IPS DF 4.7 (cell line): ENCODE measurements around the gene INHBE.
"Not testable (repeated sequence)": the region's sequence is repeated elsewhere in the genome, so short reads cannot be mapped to it uniquely, and the experiment has no call there.

Source experiments
- DNase-seq: peaks from one replicate; pipeline ENCODE4 v3.0.0-alpha.2; 2013; ENCODE audit warnings: low spot score; ENCODE audit errors: extremely low read depth

The INHBE gene

DNA sequence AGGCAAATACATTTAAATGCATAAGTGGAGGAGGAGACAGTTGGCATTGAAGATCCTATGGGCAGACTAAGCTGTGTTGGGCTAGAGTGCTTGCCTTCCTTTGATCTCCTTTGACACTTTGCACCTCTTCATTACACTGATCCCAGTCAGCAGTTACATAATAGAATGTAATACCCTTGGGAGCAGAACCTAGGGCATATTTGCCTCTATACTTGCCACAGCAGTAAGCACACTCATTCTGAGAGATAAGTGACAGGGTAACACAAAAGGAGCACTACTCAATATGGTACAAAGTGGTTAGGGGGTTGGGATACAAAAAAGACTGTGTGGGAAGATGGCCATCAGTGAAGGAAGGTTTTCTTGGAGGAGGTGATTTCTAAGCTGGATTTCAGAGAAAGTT lies 41.7 kb downstream of the INHBE start:
- DNase-seq = no peak

DNA sequence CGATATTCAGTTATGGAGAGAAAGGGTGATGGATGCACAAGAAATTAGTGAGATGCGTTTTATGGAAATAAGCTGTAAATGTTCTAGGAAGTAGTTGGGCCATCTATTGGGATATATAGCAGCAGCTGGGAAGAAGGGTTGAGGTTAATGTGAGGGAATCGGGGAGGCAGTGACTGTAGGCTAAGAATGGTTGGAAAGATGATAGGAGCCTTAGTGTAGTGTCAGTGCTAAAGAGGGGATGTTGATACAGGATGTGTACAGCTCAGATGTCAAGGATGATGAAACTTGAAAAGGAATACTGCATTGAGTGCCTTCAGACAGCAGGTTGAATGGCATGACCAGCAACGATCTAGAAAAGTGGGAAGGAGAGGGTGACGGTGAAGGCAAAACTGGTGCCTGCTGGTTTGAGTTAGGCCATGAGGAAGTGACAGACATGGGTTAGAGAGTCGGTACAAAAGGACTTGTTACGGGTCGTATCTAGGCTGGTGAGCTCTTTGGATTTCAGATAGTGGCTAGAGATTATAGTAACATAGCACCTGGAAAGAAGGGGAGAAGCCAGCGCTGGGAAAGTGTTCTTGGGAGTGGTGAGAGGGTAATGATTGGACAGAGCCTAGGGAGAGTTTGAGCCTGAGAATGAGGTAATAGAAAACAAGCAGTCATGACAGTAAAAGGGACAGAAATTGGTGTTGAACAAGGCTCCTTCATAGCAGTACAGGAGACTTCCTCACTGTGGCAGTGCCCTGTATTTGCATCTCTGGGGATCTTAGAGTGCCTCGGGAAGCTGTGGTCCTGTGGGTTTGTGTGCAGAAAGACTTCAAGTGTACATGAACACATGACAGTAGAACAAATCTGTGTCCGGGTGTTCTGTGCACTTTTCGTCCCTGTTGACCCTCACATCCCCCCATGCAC lies 42.4 kb downstream of the INHBE start:
- DNase-seq = no peak

DNA sequence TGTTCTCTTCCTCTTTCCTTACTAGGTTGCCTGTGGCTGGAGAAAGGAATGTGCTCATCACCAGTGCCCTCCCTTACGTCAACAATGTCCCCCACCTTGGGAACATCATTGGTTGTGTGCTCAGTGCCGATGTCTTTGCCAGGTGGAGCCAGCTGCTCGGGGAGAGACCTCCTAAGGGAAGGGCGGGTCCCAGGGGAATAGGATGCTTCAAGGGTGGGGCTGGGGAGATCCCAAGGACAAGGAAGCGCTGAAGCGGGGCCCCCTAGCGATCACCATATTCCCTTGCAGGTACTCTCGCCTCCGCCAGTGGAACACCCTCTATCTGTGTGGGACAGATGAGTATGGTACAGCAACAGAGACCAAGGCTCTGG lies 43.0 kb downstream of the INHBE start:
- DNase-seq = no peak

DNA sequence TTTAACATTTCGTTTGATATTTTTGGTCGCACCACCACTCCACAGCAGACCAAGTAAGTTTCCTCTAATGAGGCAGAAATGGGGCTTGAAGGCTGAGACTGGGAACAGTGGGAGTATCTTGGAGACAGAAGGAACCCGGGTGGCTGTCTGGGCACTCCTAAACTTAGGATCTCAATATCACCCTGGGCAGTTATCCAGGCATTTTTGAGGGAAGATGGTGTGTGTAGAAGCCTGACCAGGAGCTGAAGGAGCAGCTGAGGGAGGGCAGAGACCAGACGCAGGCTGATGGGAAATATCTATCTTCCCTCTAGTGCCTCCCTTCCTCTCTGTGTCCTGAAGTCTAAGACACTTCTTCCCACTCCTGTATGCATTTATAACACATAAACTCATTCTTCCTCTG lies 43.5 kb downstream of the INHBE start:
- DNase-seq = no peak

DNA sequence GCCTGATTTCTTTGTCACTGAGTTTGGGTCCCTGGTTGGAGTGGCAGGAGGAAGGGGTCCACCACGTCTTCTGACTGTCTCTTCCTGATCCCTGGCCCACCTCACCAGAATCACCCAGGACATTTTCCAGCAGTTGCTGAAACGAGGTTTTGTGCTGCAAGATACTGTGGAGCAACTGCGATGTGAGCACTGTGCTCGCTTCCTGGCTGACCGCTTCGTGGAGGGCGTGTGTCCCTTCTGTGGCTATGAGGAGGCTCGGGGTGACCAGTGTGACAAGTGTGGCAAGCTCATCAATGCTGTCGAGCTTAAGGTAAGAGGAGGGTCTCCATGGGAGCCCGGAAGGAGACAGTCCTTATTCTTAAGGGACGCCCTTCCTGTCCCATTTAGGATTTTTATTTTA lies 45.1 kb downstream of the INHBE start:
- no peak for DNase-seq

DNA sequence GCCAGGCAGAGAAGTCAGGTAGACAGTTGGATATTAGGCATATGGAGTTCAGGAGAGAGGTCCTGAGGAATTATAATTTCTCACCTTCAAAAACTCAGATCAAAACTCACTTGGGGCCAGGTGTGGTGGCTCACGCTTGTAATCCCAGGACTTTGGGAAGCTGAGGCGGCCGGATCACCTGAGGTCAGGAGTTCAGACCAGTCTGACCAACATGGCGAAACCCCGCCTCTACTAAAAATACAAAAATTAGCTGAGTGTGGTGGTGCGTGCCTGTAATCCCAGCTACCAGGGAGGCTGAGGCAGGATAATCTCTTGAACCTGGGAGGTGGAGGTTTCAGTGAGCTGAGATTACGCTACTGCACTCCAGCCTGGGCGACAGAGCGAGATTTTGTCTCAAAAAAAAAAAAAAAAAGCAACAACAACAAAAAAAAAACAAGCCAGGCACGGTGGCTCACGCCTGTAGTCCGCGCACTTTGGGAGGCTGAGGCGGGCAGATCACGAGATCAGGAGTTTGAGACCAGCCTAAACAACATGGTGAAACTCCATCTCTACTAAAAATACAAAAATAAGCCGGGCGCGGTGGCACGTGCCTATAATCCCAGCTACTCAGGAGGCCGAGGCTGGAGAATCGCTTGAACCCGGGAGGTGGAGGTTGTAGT lies 47.3 kb downstream of the INHBE start:
- DNase-seq = not testable (repeated sequence)

DNA sequence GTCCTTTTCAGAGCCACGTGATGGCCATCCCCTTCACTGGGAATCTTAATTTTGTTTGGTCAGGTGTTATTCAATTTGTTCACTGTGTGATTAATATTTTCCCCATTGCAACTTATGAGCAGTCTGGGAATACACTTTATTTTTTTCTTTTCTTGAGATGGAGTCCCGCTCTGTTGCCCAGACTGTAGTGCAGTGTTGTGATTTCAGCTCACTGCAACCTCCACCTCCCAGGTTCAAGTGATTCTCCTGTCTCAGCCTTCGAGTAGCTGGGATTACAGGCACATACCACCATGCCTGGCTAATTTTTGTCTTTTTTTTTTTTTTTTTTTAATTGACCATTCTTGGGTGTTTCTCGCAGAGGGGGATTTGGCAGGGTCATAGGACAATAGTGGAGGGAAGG lies 51.4 kb downstream of the INHBE start:
- DNase-seq = not testable (repeated sequence)
